Gastroesophageal sphincter (tissue), 4 donors: ENCODE results near the gene BCOR. TPM values are rescaled to one million over a fixed set of nuclear protein-coding genes. Genes with fewer than 3 reads are reported as not detected.

Experiments
- ATAC-seq: fragments of 150-250 bp; one replicate; pipeline ENCODE4 v1.9.1; 2016; ENCODE audit warnings: mild to moderate bottlenecking, moderate library complexity
- H3K27ac ChIP-seq, 4 donors: fragments of 200-600 bp; sonication (generic) in 3 of 4; 1 replicate in 3 of 4; 2 replicates in 1 of 4; pipeline ENCODE4 v1.5.1; 2016 to 2019
- H3K27me3 ChIP-seq: fragments of 200-600 bp; sonication (generic); one replicate; pipeline ENCODE4 v1.5.1; 2019
- H3K36me3 ChIP-seq, 2 donors: fragments of 200-600 bp; sonication (generic); one replicate each; pipeline ENCODE4 v1.5.1; 2019; ENCODE audit warnings: control low read depth in 1 of 2
- H3K4me1 ChIP-seq, 3 donors: fragments of 200-600 bp; sonication (generic); 1 replicate in 2 of 3; 2 replicates in 1 of 3; pipeline ENCODE4 v1.5.1; 2016 to 2019; ENCODE audit warnings: control low read depth in 2 of 3
- H3K4me3 ChIP-seq, 2 donors: fragments of 200-600 bp; sonication (generic); one replicate each; pipeline ENCODE4 v1.5.1; 2019; ENCODE audit warnings: mild to moderate bottlenecking in 1 of 2, moderate library complexity in 1 of 2
- H3K9me3 ChIP-seq, 3 donors: fragments of 200-600 bp; sonication (generic); one replicate each; pipeline ENCODE4 v1.5.1; 2017 to 2019; ENCODE audit warnings: control low read depth in 2 of 3
- CTCF ChIP-seq, 4 experiments: fragments of 200-600 bp in 2 of 4; fragments of 450-650 bp in 2 of 4; sonication (generic) in 1 of 4; IDR thresholded peaks; one replicate each; pipeline ENCODE4 v1.5.1; 2017 to 2019; ENCODE audit warnings: antibody characterized with exemption in 4 of 4, mild to moderate bottlenecking in 2 of 4, moderate library complexity in 2 of 4
- EP300 ChIP-seq: sonication (generic); formaldehyde crosslinking; IDR thresholded peaks from one replicate; pipeline ENCODE4 v1.6.1; 2017; ENCODE audit warnings: antibody characterized with exemption, mild to moderate bottlenecking
- POLR2A ChIP-seq, 2 donors: fragments of 450-650 bp; IDR thresholded peaks; one replicate each; pipeline ENCODE4 v1.6.1; 2017; ENCODE audit warnings: antibody characterized with exemption in 2 of 2, mild to moderate bottlenecking in 2 of 2, moderate library complexity in 1 of 2
- POLR2AphosphoS5 ChIP-seq: sonication (generic); formaldehyde crosslinking; IDR thresholded peaks from one replicate; pipeline ENCODE4 v1.6.1; 2017; ENCODE audit warnings: antibody characterized with exemption
- WGBS, 2 donors: methylation state at CpG; one replicate each; pipeline ENCODE4 v1.1.5; 2018; ENCODE audit warnings: low coverage in 1 of 2; 5-methylcytosine and 5-hydroxymethylcytosine counted together
- total RNA-seq, 4 donors: library from RNA; depleted of rRNA; stranded (reverse); fragments of >200 nt; gene quantifications; one replicate each; pipeline ENCODE4 v1.1.0, GENCODE V29; 2016

The BCOR gene
- total RNA-seq, 4 donors from 2014 or later, result 18.4 to 27.4 (median 21.4) TPM

GRCh38 chrX:40061871-40062524, 35.8 kb downstream of the BCOR start:
- H3K36me3 ChIP-seq, result peaks cover 0 to 68% of the 10 kb centered on the region in 2 donors
- no peak for ATAC-seq
- no peaks in the 10 kb centered on the region for H3K9me3 ChIP-seq
- peaks cover 0 to 19% (median 0%) of the 10 kb centered on the region in 3 donors for H3K4me1 ChIP-seq
- WGBS, 2 donors, result 89% methylated on average over 3 of the region's 30 CpGs; no CpG with 5 or more reads in 1 of the 2 donors
- H3K27me3 ChIP-seq, result no peaks in the 10 kb centered on the region
- TF ChIP-seq EP300 (no peak), CTCF (IDR thresholded peaks at IDR 0.05) (no peak), POLR2A (IDR thresholded peaks at IDR 0.05) (no peak), POLR2AphosphoS5 (no peak)
- H3K4me3 ChIP-seq, result no peak overlapping the region
- peak overlapping the region in 1 of 4 donors; percentile 41 for H3K27ac ChIP-seq

GRCh38 chrX:40061005-40061404, 36.8 kb downstream of the BCOR start:
- H3K27me3 ChIP-seq, result no peaks in the 10 kb centered on the region
- TF ChIP-seq EP300 (no peak), POLR2A (IDR thresholded peaks at IDR 0.05) (no peak), POLR2AphosphoS5 (no peak), CTCF (IDR thresholded peaks at IDR 0.05) (no peak)
- no peaks in the 10 kb centered on the region for H3K9me3 ChIP-seq
- H3K4me3 ChIP-seq, result no peak overlapping the region
- no peak overlapping the region for H3K27ac ChIP-seq
- 87% methylated on average over 3 of the region's 10 CpGs; no CpG with 5 or more reads in 1 of the 2 donors for WGBS, 2 donors
- no peak for ATAC-seq
- H3K4me1 ChIP-seq, result peaks cover 0 to 19% (median 0%) of the 10 kb centered on the region in 3 donors
- H3K36me3 ChIP-seq, result peaks cover 0 to 78% of the 10 kb centered on the region in 2 donors

- H3K36me3 ChIP-seq, result peaks cover 0 to 84% of the 10 kb centered on the region in 2 donors
- WGBS, 2 donors, result 80% methylated on average over 1 of the region's 7 CpGs; no CpG with 5 or more reads in 1 of the 2 donors
Measured at GRCh38 chrX:40060356-40060845, 37.4 kb downstream of the BCOR start.

GRCh38 chrX:40058719-40059118, 39.0 kb downstream of the BCOR start:
- Histone ChIP-seq H3K27me3 (no peaks in the 10 kb centered on the region), H3K4me3 (no peak overlapping the region), H3K9me3 (no peaks in the 10 kb centered on the region), H3K27ac (no peak overlapping the region), H3K36me3 (peaks cover 0 to 90% of the 10 kb centered on the region in 2 donors), H3K4me1 (peaks cover 0 to 19% (median 0%) of the 10 kb centered on the region in 3 donors)
- no peak for ATAC-seq
- no CpG with 5 or more reads among the region's 11 CpGs for WGBS, 2 donors
- TF ChIP-seq POLR2A (IDR thresholded peaks at IDR 0.05) (no peak), CTCF (IDR thresholded peaks at IDR 0.05) (no peak), POLR2AphosphoS5 (no peak)

More at GRCh38 chrX:40060356-40060845, 37.4 kb downstream of the BCOR start:
- no peak for ATAC-seq
- H3K4me3 ChIP-seq, result no peak overlapping the region
- H3K9me3 ChIP-seq, result no peaks in the 10 kb centered on the region
- no peak overlapping the region for H3K27ac ChIP-seq
- no peak for TF ChIP-seq EP300
- no peak for TF ChIP-seq POLR2AphosphoS5
- no peak for TF ChIP-seq CTCF (IDR thresholded peaks at IDR 0.05)
- TF ChIP-seq POLR2A (IDR thresholded peaks at IDR 0.05), result no peak
- peaks cover 0 to 19% (median 0%) of the 10 kb centered on the region in 3 donors for H3K4me1 ChIP-seq
- H3K27me3 ChIP-seq, result no peaks in the 10 kb centered on the region

- H3K27me3 ChIP-seq, result no peaks in the 10 kb centered on the region
- no peaks in the 10 kb centered on the region for H3K9me3 ChIP-seq
- H3K4me1 ChIP-seq, result peaks cover 0 to 6% (median 0%) of the 10 kb centered on the region in 3 donors
- 87 to 92% methylated on average over 3 to 7 of the region's 9 CpGs for WGBS, 2 donors
- TF ChIP-seq POLR2A (IDR thresholded peaks at IDR 0.05) (no peak), POLR2AphosphoS5 (no peak), CTCF (IDR thresholded peaks at IDR 0.05) (no peak), EP300 (no peak)
- H3K36me3 ChIP-seq, result peaks cover 0 to 92% of the 10 kb centered on the region in 2 donors
- no peak for ATAC-seq
- no peak overlapping the region for H3K27ac ChIP-seq
- H3K4me3 ChIP-seq, result no peak overlapping the region
Measured at GRCh38 chrX:40057405-40057804, 40.4 kb downstream of the BCOR start.
